Lung (tissue), 12 donors: ENCODE data around the gene HTR1B. TPM values are rescaled to one million over a fixed set of nuclear protein-coding genes. Genes with fewer than 3 reads are reported as not detected.

Source experiments
- ATAC-seq: fragments of 200-7000 bp; cut with Tn5 transposase; one replicate; pipeline ENCODE4 v1.9.1; 2020; ENCODE audit warnings: moderate number of reproducible peaks; ENCODE audit not compliant: insufficient read depth, low FRiP score
- DNase-seq, 3 donors: peaks; one replicate each; pipeline ENCODE4 v3.0.0-alpha.2; 2013 to 2017
- H3K27ac ChIP-seq, 2 donors: one replicate each; pipeline ENCODE4 v1.5.1; 2013; ENCODE audit warnings: mild to moderate bottlenecking in 2 of 2, moderate library complexity in 2 of 2, control low read depth in 1 of 2, inconsistent platforms in 1 of 2, low read depth in 1 of 2, low read length in 1 of 2
- H3K27me3 ChIP-seq, 3 donors: one replicate each; pipeline ENCODE4 v1.5.1; 2013; ENCODE audit warnings: low read length in 2 of 3; ENCODE audit not compliant: control insufficient read depth in 3 of 3, insufficient read depth in 3 of 3
- H3K36me3 ChIP-seq, 4 donors: one replicate each; pipeline ENCODE4 v1.5.1; 2013; ENCODE audit warnings: low read length in 4 of 4, mild to moderate bottlenecking in 1 of 4, moderate library complexity in 1 of 4; ENCODE audit not compliant: control insufficient read depth in 4 of 4, insufficient read depth in 4 of 4
- H3K4me1 ChIP-seq, 5 donors: one replicate each; pipeline ENCODE4 v1.5.1; 2013; ENCODE audit warnings: low read length in 5 of 5, mild to moderate bottlenecking in 2 of 5, moderate library complexity in 1 of 5; ENCODE audit not compliant: control insufficient read depth in 5 of 5, insufficient read depth in 5 of 5
- H3K4me3 ChIP-seq: one replicate; pipeline ENCODE4 v1.5.1; 2013; ENCODE audit warnings: mild to moderate bottlenecking, control low read depth, moderate library complexity
- H3K9ac ChIP-seq, 2 donors: one replicate each; pipeline ENCODE4 v1.5.1; 2013; ENCODE audit warnings: low read length in 2 of 2, control low read depth in 1 of 2; ENCODE audit not compliant: insufficient read depth in 1 of 2
- H3K9me3 ChIP-seq, 4 donors: one replicate each; pipeline ENCODE4 v1.5.1; 2013; ENCODE audit warnings: low read length in 3 of 4, mild to moderate bottlenecking in 1 of 4, moderate library complexity in 1 of 4; ENCODE audit not compliant: control insufficient read depth in 4 of 4, insufficient read depth in 3 of 4
- WGBS, 2 donors: extraction: QIAGEN DNeasy Blood & Tissue Kit; methylation state at CpG; one replicate each; pipeline ENCODE4 v1.1.7; 2013; 5-methylcytosine and 5-hydroxymethylcytosine counted together
- polyA plus RNA-seq, 2 donors: library from polyadenylated mRNA; stranded (reverse); fragments of 200-250 nt; gene quantifications; one replicate each; pipeline ENCODE4 v1.2.1, GENCODE V29; 2013
- total RNA-seq, 2 donors: library from RNA; depleted of rRNA in 1 of 2; stranded (reverse); fragments of >200 nt in 1 of 2; gene quantifications; one replicate each; pipeline ENCODE4 v1.2.1, GENCODE V29; 2014 to 2021
- TF ChIP-seq, protein P1 (sequence below): IDR thresholded peaks from 2 replicates; pipeline ENCODE4 v1.5.1; 2012; ENCODE audit warnings: mild to moderate bottlenecking; ENCODE audit errors: control extremely low read depth, extremely low read depth
- donor health status: control.
- donor health status: control.
- donor health status: Bipolar disorder and iron deficiency.
- donor health status: healthy.
- donor health status: DM: yes; HTN: yes; CAD: no.

Gene HTR1B
- total and polyA plus RNA-seq, 4 donors = 0.03 to 0.64 (median 0.06) TPM; not detected in 1

DNA sequence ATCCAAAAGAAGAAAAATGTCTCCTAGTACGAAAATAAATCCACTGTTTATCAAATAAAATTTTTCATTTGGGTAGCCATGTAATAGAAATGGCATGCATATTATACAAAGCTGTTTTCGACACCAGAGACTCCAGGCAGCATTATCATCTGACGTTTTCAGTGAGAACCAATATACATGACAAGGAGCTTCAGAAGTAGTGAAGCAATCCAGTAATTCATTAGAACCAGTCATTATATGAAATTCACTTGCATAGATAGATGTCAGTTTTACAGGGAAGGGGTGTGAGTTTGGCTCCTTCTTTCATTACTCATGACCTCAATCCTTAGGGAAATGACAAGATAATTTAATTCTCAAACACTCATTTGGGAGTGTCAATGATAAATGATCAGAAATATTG is 14.7 kb downstream of the HTR1B start:
- Histone ChIP-seq H3K4me1 (peaks cover 0 to 3% (median 0%) of the 10 kb centered on the region in 5 donors), H3K36me3 (no peaks in the 10 kb centered on the region), H3K27me3 (no peaks in the 10 kb centered on the region), H3K27ac (no peak overlapping the region), H3K4me3 (no peak overlapping the region), H3K9ac (no peak overlapping the region), H3K9me3 (no peaks in the 10 kb centered on the region)
- ATAC-seq (no peak), DNase-seq (no peak)
- TF ChIP-seq, protein P1, sequence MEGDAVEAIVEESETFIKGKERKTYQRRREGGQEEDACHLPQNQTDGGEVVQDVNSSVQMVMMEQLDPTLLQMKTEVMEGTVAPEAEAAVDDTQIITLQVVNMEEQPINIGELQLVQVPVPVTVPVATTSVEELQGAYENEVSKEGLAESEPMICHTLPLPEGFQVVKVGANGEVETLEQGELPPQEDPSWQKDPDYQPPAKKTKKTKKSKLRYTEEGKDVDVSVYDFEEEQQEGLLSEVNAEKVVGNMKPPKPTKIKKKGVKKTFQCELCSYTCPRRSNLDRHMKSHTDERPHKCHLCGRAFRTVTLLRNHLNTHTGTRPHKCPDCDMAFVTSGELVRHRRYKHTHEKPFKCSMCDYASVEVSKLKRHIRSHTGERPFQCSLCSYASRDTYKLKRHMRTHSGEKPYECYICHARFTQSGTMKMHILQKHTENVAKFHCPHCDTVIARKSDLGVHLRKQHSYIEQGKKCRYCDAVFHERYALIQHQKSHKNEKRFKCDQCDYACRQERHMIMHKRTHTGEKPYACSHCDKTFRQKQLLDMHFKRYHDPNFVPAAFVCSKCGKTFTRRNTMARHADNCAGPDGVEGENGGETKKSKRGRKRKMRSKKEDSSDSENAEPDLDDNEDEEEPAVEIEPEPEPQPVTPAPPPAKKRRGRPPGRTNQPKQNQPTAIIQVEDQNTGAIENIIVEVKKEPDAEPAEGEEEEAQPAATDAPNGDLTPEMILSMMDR = no peak
- 56 to 77% methylated on average over 3 of the region's 3 CpGs for WGBS, 2 donors

GRCh38 chr6:77447254-77447653 is 16.0 kb downstream of the HTR1B start:
- H3K36me3 ChIP-seq = no peaks in the 10 kb centered on the region
- H3K9me3 ChIP-seq = no peaks in the 10 kb centered on the region
- peaks cover 0 to 3% (median 0%) of the 10 kb centered on the region in 5 donors for H3K4me1 ChIP-seq
- TF ChIP-seq, protein P1 = no peak
- no peak for DNase-seq
- H3K27me3 ChIP-seq = no peaks in the 10 kb centered on the region
- no peak overlapping the region for H3K27ac ChIP-seq
- no peak overlapping the region for H3K4me3 ChIP-seq
- no peak overlapping the region for H3K9ac ChIP-seq
- no peak for ATAC-seq
- 14 to 39% methylated on average over 1 of the region's 1 CpG for WGBS, 2 donors

DNA sequence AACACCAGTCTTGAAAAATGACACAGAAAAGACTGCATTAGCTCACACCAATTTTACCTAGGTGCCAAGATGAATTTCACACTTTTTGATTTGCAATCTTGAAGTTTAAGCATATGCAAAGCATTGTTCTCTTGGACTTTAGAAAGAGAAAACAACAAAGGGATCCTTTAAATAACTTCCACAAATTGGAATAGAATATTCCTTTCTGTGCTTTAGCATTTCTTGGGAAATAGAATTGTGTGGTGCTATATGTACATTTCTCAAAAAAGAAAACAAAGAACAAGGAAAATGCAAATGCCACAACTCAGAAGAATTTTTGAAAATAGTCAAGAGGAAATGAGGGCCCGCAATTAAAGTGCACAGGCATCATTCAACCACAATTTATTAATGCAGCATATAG is 17.0 kb downstream of the HTR1B start:
- no peak overlapping the region for H3K27ac ChIP-seq
- no peak overlapping the region for H3K4me3 ChIP-seq
- no peaks in the 10 kb centered on the region for H3K36me3 ChIP-seq
- no peaks in the 10 kb centered on the region for H3K27me3 ChIP-seq
- H3K4me1 ChIP-seq = peaks cover 0 to 3% (median 0%) of the 10 kb centered on the region in 5 donors
- H3K9ac ChIP-seq = no peak overlapping the region
- 81 to 97% methylated on average over 1 of the region's 1 CpG for WGBS, 2 donors
- ATAC-seq = no peak
- H3K9me3 ChIP-seq = no peaks in the 10 kb centered on the region
- DNase-seq = no peak
- TF ChIP-seq, protein P1 = no peak

GRCh38 chr6:77445214-77445613 is 18.1 kb downstream of the HTR1B start:
- DNase-seq = no peak
- no peaks in the 10 kb centered on the region for H3K9me3 ChIP-seq
- no peak for ATAC-seq
- WGBS, 2 donors = 62 to 65% methylated on average over 2 of the region's 2 CpGs
- no peak overlapping the region for H3K4me3 ChIP-seq
- H3K36me3 ChIP-seq = no peaks in the 10 kb centered on the region
- H3K9ac ChIP-seq = no peak overlapping the region
- H3K27me3 ChIP-seq = no peaks in the 10 kb centered on the region
- TF ChIP-seq, protein P1 = no peak
- no peaks in the 10 kb centered on the region for H3K4me1 ChIP-seq
- no peak overlapping the region for H3K27ac ChIP-seq
